ENCODE data around the gene CMTM8.
A peak's percentile ranks its signal among the peaks of the same experiment; 100 is the strongest.

Gene CMTM8

DNA sequence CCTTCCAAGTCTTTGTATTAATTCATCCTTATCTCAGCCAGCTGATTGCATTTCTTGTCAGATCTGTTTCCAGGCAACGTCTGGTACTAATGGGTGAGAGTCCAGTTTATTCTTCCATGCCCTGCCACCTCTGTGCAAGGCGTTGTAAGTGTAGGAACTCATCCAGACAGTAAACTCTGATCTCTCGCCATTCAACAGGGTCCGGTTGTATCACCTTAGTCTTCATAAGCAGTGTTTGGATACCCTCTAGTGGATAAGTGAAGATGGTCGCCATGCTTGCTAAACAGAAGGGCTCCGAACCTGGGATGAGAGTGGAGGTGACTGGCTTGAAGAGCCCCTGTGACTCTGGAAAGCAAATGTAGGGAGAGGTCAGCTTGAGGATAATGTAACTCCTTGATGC lies 101.6 kb downstream of the CMTM8 start:
- H3K27ac ChIP-seq, result no peak overlapping the region
- TF ChIP-seq, protein P1, sequence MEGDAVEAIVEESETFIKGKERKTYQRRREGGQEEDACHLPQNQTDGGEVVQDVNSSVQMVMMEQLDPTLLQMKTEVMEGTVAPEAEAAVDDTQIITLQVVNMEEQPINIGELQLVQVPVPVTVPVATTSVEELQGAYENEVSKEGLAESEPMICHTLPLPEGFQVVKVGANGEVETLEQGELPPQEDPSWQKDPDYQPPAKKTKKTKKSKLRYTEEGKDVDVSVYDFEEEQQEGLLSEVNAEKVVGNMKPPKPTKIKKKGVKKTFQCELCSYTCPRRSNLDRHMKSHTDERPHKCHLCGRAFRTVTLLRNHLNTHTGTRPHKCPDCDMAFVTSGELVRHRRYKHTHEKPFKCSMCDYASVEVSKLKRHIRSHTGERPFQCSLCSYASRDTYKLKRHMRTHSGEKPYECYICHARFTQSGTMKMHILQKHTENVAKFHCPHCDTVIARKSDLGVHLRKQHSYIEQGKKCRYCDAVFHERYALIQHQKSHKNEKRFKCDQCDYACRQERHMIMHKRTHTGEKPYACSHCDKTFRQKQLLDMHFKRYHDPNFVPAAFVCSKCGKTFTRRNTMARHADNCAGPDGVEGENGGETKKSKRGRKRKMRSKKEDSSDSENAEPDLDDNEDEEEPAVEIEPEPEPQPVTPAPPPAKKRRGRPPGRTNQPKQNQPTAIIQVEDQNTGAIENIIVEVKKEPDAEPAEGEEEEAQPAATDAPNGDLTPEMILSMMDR (conservative IDR thresholded peaks at IDR 0.05), result peak; percentile 84

GRCh38 chr3:32340611-32341365 lies 102.3 kb downstream of the CMTM8 start:
- no peak overlapping the region for H3K27ac ChIP-seq
- TF ChIP-seq, protein P1 (conservative IDR thresholded peaks at IDR 0.05), result peak; percentile 61

DNA sequence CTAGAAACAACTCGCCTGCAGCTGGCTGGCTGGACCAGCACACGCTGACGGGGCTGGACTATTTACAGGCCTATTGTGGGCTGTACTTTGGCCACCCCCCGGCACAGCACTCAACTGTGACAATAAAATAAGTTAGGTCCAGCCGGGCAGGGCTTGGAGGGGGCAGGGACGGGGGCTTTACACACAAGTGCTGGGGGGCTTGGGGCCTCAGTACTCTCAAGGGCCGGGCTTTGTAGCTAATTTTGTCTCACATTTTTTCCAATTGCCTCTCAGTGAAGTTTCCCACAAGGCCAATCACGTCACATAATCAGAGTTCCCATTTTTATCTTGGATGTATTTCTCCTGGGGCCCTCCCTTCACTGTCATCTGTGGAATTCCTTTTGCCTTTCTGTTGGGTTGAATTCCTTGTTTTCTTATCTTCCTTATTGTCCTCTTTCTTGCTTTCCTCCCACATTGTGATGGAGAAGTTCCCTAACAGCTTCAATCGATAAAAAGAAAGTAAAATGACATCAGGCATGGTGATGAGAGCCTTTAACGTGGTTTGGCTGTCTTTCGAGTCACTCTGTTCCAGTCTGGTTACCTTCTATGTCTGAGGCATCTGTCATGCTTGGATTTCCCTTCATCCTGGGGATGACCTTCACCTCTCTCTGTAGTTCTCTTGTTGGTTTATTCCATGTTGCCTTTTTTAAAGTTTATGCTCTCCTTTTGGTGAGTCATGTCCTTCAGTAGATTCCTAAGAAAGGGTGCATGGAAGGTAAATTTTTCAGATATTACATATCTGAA lies 109.1 kb downstream of the CMTM8 start:
- TF ChIP-seq, protein P1 (conservative IDR thresholded peaks at IDR 0.05), result no peak
- no peak overlapping the region for H3K27ac ChIP-seq

- TF ChIP-seq, protein P1 (conservative IDR thresholded peaks at IDR 0.05), result no peak
Observed at GRCh38 chr3:32349184-32349583, 110.7 kb downstream of the CMTM8 start.

DNA sequence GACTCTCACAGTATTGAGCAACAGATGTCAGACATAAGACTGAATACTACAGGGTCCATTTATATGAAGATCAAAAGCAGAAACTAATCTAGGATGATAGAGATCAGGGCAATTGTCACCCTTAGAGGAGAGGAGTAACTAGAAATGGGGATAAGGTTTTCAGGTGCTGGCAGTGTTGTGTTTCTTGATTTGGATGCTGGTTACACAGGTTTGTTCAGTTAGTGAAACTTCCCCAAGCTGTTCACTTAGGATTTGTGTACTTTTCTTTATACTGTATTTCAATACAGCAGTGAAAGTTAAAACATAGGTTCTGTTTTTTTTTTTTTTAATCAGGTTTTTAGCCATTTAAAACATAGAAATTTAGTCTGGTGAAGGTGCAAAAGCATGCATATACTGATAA lies 114.1 kb downstream of the CMTM8 start:
- peak overlapping the region; percentile 71 for H3K27ac ChIP-seq

More at GRCh38 chr3:32349184-32349583, 110.7 kb downstream of the CMTM8 start:
- no peak overlapping the region for H3K27ac ChIP-seq

DNA sequence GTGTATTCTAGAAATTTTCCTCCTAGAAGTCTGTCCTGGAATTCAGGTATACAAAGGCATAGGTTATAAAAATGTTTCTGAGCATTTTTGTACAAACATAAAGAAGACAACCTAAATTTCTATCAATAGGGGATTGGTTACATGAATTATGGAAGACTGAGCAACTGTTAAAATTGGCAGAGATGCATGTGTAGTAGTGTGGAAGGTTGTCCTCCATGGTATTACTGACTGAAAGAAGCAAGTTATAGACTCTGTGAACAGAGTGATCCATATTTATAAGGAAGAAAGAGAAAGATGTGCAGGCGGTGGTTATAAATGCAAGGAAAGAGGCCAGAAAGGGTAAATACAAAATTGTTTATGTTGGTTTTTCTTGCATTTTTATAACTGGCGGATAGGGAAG lies 114.9 kb downstream of the CMTM8 start:
- TF ChIP-seq, protein P1 (conservative IDR thresholded peaks at IDR 0.05), result no peak

More for the DNA sequence above, 114.1 kb downstream of the CMTM8 start:
- TF ChIP-seq, protein P1 (conservative IDR thresholded peaks at IDR 0.05), result no peak

GRCh38 chr3:32354362-32354778 lies 115.9 kb downstream of the CMTM8 start:
- TF ChIP-seq, protein P1 (conservative IDR thresholded peaks at IDR 0.05), result no peak
- H3K27ac ChIP-seq, result peak overlapping the region; percentile 71

More for the DNA sequence above, 114.9 kb downstream of the CMTM8 start:
- peak overlapping the region; percentile 71 for H3K27ac ChIP-seq

Measured in VCaP (cell line).